Epithelial cell of proximal tubule (primary cell): ENCODE measurements around the gene NFIA. TPM values are rescaled to one million over a fixed set of nuclear protein-coding genes. Genes with fewer than 3 reads are reported as not detected.

Experiments
- DNase-seq: peaks from one replicate; pipeline ENCODE4 v3.0.0-alpha.2; 2011; ENCODE audit warnings: low read depth
- H3K4me3 ChIP-seq: 2 replicates; pipeline ENCODE4 v1.5.1; 2011; ENCODE audit warnings: low read depth, mild to moderate bottlenecking, low read length
- CTCF ChIP-seq: conservative IDR thresholded peaks from 2 replicates; pipeline ENCODE4 v1.5.1; 2012; ENCODE audit warnings: low read depth, mild to moderate bottlenecking, low read length
- total RNA-seq: library from RNA; depleted of rRNA; stranded (reverse); fragments of >200 nt; gene quantifications from 2 replicates; pipeline ENCODE4 v1.2.3, GENCODE V29; 2015

The NFIA gene
- total RNA-seq, 1 donor from 2014 or later, result 1.6 TPM

GRCh38 chr1:61368876-61369275 is 286.5 kb downstream of the NFIA start:
- no peak for DNase-seq
- H3K4me3 ChIP-seq, result no peak overlapping the region
- TF ChIP-seq CTCF, result no peak

GRCh38 chr1:61370177-61370912 is 288.0 kb downstream of the NFIA start:
- TF ChIP-seq CTCF, result no peak
- no peak overlapping the region for H3K4me3 ChIP-seq
- DNase-seq, result no peak

- no peak for DNase-seq
- no peak overlapping the region for H3K4me3 ChIP-seq
- TF ChIP-seq CTCF, result no peak
Measured at GRCh38 chr1:61370913-61371279, 288.5 kb downstream of the NFIA start.

- TF ChIP-seq CTCF, result no peak
- no peak for DNase-seq
- H3K4me3 ChIP-seq, result no peak overlapping the region
Measured at GRCh38 chr1:61372944-61373343, 290.6 kb downstream of the NFIA start.

- TF ChIP-seq CTCF, result no peak
Measured at GRCh38 chr1:61374156-61374555, 291.8 kb downstream of the NFIA start.

GRCh38 chr1:61375082-61375880 is 292.9 kb downstream of the NFIA start:
- H3K4me3 ChIP-seq, result no peak overlapping the region
- DNase-seq, result no peak
- no peak for TF ChIP-seq CTCF

More at GRCh38 chr1:61374156-61374555, 291.8 kb downstream of the NFIA start:
- H3K4me3 ChIP-seq, result no peak overlapping the region
- DNase-seq, result no peak
